Right ventricle myocardium superior (tissue), 1 donor: ENCODE measurements around the gene TP53I11. TPM values are rescaled to one million over a fixed set of nuclear protein-coding genes. Genes with fewer than 3 reads are reported as not detected.

Source experiments
- ATAC-seq: fragments of 200-7000 bp; cut with Tn5 transposase; one replicate; pipeline ENCODE4 v1.9.1; 2020; ENCODE audit warnings: mild to moderate bottlenecking; ENCODE audit not compliant: poor library complexity
- DNase-seq: peaks from one replicate; pipeline ENCODE4 v3.0.0-alpha.2; 2020
- intact Hi-C: fragments of 100-400 bp; cut with DNase I; formaldehyde crosslinking; loops from one replicate; pipeline ENCODE4 v1.11.2; 2022
- total RNA-seq: library from RNA; stranded (reverse); fragmentation: NEBNext Ultra II Directional; extraction: Animal tissue kit (Norgen Biotek cat#: 25700); gene quantifications from one replicate; pipeline ENCODE4 v1.2.1, GENCODE V29; 2021
- donor health status: DM: no; HTN: yes; CAD: no; lungs with severe emphysema.

TP53I11 gene
- total RNA-seq, 1 donor from 2014 or later = 47.4 TPM

- no peak for ATAC-seq
- DNase-seq = no peak
- intact Hi-C loops = no loop called here
Observed at GRCh38 chr11:44883277-44883676, 67.4 kb downstream of the TP53I11 start.

Other genes with a start within 250 kb of the TP53I11 start
- gene TSPAN18, start 223.9 kb downstream of the TP53I11 start, total RNA-seq = 99.7 TPM
- gene PRDM11, start 195.8 kb upstream of the TP53I11 start, total RNA-seq = 17.3 TPM